GM19452 (cell line): Measurements from ENCODE around the gene CD70.
A peak's percentile ranks its signal among the peaks of the same experiment; 100 is the strongest.
"Not testable (repeated sequence)": the region's sequence is repeated elsewhere in the genome, so short reads cannot be mapped to it uniquely, and the experiment has no call there.

Experiments
- ATAC-seq: cut with Tn5 transposase; IDR thresholded peaks from one replicate; pipeline ENCODE4 v1.9.1; 2021; ENCODE audit not compliant: unreplicated experiment

Gene CD70, protein sequence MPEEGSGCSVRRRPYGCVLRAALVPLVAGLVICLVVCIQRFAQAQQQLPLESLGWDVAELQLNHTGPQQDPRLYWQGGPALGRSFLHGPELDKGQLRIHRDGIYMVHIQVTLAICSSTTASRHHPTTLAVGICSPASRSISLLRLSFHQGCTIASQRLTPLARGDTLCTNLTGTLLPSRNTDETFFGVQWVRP

DNA sequence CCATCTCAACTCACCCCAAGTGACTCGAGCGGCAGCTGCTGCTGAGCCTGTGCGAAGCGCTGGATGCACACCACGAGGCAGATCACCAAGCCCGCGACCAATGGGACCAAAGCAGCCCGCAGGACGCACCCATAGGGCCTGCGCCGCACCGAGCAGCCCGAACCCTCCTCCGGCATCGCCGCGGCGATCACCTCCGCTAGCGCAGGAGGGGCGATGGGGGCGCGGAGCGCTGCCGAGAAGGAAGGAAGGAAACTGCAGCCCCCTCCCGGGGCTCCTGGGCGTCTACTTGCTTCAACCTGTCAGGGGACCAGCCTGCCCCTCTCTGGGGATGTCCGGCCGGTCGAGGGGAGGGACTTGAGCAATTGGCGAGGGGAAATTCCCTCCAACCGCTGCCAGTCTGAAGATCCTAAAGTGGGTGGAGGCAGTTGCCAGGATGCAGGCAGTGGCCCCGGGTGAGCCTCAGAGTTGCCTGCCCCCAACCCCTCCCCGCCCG lies at the start of gene CD70:
TSS of gene CD70 (minus strand) at position 324 of the 493 bp plus-strand sequence. CDS start at position 176, 148 bp downstream.
- ATAC-seq = peak; percentile 52

DNA sequence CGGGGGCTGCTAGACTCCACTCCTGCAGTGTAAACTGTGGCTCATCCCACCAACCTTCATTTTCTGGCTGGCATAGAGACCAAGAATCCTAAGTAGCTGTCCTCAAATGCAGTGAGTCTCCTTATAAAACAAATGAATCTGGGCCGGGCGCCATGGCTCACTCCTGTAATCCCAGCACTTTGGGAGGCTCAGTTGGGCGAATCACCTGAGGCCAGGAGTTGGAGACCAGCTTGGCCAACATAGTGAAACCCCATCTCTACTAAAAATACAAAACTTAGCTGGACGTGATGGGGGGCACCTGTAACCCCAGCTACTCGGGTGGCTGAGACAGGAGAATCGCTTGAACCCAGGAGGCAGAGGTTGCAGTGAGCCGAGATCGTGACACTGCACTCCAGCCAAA lies 49.4 kb upstream of the CD70 start:
- ATAC-seq = not testable (repeated sequence)

DNA sequence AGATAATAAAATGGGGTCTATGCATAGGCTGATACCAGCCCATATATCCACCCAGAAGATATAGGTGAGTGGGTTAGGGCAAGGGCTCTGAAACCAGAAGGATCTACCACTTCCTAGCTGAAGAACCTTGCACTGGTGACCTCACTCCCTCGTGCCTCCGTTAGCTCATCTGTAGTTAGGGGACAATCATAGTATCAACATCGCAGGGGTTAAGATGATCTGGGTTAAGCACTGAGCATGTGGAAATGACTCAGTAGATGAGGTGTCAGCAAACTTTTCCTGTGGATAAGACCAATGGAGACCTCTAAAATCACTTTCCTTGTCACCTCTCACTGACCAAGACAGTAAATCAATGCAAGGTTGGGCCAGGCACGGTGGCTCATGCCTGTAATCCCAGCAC lies 48.5 kb upstream of the CD70 start:
- no peak for ATAC-seq

DNA sequence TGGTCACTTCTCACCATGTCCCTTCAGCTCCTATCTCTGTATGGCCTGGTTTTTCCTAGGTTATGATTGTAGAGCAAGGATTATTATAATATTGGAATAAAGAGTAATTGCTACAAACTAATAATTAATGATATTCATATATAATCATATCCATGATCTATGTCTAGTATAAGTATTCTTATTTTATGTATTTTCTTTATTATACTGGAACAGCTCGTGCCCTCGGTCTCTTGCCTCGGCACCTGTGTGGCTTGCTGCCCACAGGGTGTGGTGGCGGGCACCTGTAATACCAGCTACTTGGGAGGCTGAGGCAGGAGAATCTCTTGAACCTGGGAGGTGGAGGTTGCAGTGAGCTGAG lies 42.5 kb upstream of the CD70 start:
- ATAC-seq = not testable (repeated sequence)

DNA sequence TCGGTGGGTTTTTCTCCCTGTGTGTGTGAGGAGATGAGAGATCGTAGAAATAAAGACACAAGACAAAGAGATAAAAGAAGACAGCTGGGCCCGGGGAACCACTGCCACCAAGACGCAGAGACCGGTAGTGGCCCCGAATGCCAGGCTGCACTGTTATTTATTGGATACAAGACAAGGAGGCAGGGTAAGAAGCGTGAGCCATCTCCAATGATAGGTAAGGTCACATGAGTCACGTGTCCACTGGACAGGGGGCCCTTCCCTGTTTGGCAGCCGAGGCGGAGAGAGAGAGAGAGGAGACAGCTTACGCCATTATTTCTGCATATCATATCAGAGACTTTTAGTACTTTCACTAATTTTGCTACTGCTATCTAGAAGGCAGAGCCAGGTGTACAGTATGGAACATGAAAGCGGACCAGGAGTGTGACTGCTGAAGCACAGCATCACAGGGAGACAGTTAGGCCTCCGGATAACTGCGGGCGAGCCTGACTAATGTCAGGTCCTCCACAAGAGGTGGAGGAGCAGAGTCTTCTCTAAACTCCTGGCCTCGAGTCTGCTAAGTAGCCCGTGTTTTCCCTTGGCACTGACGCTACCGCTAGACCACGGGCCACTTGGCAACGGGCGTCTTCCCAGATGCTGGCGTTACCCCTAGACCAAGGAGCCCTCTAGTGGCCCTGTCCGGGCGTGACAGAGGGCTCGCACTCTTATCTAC lies 42.0 kb upstream of the CD70 start:
- not testable (repeated sequence) for ATAC-seq

DNA sequence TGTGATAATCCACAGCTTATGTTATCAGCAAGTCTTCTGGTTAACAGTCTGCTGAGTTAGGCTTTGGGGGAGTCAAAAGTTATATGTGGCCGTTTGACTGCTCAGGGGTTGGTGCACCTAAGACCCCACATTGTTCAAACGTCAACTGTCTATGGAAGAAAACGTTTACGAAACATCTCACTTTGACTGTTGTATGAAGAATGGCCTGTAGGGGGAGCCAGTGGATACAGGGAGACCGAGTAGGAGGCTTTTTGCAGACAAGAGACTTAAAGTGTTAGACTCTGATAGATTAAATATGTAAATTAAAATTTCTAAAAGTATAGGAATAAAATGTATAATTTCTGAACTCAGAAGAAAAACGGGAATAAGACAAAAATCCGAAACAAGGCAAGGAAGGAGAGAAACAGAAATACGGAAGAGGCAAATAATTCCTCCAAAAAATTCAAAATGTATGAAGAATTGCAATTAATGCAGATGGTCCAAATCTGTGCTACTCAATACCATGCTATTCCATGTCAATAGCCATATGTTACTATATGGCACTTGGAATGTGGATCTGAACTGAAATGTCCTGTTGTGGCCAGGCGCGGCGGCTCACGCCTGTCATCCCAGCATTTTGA lies 41.2 kb upstream of the CD70 start:
- no peak for ATAC-seq

DNA sequence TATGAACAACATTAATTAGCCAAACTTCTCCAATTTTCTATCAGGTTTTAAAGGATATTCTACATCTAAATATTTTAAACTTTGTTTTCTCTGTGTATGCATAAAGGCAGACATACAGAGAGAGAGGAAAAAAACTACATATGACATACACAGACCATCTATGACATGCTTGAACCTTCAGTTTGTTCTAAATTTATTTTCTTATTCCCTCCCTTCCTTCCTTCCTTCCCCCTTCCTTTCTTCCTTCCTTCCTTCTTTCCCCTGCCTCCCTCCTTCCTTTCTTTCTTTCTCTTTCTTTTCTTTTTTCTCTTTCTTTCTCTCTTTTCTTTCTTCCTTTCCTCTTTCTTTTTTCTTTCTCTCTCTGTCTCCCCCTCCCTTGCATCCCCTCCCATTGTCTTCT lies 35.8 kb upstream of the CD70 start:
- ATAC-seq = no peak

DNA sequence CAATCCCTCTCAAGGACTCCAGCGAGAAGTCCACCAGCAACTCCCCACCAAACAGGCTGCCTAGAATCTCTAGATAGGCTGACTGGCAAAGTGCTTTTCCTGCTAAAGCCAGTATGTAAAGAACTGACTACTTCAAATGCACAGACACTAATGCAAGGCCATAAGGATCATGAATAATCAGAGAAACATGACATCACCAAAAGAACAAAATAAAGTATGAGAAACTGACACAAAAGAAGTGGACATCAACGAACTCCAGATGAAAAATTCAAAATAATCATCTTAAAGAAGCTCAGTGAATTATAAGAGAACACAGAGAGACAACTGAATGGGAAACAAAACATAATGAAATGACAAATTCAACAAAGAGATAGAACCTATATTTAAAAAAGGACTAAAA lies 26.4 kb upstream of the CD70 start:
- ATAC-seq = no peak

DNA sequence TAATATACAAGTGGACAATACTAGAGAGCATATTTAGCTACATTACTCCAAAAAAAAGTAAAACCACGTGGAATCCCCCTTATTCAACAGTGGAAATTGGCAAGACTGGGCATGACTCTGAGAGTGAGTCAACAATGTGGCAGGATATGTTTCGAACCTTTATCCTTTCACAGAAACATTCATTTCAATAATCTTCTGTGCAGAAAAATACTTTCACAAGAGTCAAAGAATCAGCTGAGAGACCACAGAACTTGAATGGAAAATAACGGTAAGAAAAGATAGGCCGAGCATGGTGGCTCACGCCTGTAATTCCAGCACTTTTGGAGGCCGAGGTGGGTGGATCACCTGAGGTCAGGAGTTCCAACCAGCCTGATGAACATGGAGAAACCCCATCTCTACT lies 25.1 kb upstream of the CD70 start:
- no peak for ATAC-seq

DNA sequence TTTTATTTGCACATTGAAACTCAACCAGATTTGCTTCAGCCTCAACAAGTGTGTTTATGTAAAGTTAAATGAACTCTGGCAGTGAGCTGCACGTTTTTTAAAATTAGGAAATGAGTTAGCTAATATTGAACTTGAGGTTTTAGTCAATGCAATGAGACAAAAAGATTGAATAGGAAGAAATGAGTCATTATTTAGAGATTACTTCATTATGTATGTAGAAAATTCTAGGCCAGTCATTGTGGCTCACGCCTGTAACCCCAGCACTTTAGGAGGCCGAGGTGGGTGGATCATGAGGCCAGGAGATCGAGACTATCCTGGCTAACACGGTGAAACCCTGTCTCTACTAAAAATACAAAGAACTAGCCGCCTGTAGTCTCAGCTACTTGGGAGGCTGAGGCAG lies 22.8 kb upstream of the CD70 start:
- no peak for ATAC-seq

DNA sequence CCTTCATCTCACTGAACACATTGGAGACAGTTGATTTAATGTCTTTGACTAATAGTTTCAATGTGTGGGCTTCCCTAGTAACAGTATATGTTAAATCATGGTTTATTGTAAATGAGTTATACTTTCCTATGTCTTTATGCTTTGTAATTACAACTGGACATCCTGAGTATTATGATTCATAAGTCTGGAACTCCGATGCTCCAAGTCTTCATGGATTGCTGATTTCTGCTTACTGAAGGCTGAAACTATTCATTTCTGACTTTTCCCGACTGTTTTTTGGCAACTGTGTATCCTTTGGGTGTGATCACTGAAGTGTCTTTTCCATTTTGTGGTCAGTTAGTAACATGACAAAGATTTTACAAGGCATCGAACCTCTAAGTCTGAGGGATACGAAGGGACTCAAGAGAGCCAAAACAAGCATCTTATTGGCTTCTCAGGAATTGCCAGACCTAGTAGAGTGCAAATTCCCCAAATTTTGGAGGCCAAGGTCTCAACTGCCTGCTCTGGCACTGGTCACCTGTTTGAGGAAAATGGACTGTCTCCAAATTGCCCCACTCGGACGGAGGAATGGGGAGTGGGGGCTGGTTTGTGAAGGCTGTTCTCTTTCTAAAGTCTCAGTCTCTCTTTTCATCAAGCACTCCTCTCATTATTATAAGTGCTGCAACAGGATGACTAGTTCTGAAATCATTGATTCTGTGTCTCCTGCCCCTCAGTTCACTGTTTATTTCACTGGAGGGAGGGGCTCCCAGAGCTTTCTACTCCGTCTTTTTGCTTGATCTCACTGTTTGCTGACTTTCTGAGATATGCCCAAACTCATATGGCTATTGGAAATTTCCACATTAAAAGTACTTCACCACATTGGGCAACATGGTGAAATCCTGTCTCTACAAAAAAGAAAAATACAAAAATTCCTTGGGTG lies 20.2 kb upstream of the CD70 start:
- no peak for ATAC-seq

DNA sequence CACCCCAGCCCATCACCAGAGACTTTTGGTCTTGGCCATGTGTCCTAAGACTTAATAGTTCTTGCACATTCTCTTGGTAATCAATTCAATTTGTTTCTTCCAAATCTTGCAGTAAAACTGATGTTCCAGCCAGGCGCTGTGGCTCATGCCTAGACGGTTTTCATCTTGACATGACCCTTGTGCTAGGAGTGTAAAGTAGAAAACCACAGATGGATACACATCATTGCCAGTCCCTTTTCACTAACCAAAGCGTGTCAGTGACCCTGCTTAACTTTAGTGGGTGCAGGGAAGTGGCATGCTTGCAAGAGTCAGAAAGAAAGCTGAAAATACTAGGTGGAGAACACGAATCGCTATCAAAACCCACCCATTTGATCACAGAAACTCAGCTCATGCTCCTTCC lies 18.0 kb upstream of the CD70 start:
- no peak for ATAC-seq

DNA sequence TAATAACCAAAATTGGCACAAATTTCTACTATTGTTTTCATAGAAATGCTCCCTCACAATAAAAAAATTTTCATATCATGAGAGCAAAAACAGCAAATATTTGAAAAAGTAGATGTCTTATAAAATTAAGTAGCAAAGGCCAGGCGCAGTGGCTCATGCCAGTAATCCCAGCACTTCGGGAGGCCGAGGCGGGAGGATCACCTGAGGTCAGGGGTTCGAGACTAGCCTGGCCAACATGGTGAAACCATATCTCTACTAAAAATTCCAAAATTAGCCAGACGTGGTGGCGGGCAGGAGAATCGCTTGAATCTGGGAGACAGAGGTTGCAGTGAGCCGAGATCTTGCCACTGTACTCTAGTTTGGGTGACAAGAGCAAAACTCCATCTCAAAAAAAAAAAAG lies 17.2 kb upstream of the CD70 start:
- ATAC-seq = not testable (repeated sequence)

DNA sequence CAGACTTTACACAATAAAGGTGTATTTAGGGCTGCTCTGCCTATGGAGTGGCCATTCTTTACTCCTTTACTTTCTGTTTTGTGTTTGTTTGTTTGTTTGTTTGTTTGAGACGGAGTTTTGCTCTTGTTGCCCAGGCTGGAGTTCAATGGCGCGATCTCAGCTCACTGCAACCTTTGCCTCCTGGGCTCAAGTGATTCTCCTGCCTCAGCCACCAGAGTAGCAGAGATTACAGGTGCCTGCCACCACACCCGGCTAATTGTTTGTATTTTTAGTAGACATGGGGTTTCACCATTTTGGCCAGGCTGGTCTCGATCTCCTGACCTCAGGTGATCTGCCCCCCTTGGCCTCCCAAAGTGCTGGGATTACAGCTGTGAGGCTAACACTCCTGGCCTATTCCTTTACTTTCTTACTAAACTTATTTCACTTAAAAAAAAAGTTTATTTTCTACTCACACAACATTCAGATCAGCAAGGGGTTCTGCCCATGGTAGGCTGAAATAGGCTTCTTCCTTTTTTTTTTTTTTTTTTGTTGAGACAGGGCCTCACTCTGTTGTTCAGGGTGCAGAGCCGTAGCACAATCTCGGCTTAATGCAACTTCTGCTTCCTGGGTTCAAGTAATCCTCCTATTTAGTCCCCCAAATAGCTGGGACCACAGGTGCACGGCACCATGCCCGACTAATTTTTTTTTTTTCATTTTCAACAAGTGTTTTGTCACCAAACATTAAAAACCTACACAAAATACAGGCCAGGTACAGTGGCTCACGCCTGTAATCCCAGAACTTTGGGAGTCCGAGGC lies 15.5 kb upstream of the CD70 start:
- ATAC-seq = not testable (repeated sequence)

DNA sequence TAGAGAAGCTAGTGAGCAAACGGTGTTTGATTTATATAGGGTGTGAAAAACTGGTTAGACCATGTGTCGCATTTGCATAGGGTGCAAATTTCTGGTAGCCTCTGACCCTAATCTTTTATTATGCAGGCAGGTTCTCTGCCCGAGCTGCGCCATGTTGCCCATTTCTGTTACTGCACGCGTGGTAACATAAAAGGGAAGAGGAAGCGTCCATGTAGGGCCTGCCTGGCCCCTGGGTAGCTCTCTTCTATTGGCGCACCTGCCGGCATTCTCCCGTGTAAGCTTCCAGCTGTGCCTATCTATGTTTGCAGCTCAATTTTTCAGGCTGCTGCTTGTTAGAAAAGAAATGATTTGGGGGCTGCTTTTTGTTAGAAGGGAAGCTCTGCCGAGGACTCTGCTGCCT lies 14.0 kb upstream of the CD70 start:
- no peak for ATAC-seq

DNA sequence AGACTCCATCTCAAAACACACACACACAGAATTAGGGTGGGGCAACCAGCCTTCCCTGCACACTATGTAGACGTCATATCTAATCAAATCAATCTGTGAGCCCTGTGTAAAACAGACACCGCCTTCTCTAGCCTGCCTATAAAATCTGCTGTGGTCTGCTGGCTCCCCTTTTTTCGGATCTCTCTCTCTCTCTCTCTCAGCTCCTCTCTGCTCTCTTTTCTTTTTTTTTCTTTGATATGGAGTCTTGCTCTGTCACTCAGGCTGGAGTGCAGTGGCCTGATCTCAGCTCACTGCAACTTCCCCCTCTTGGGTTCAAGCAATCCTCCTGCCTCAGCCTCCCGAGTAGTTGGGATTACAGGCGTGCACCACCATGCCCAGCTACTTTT lies 11.8 kb upstream of the CD70 start:
- no peak for ATAC-seq

DNA sequence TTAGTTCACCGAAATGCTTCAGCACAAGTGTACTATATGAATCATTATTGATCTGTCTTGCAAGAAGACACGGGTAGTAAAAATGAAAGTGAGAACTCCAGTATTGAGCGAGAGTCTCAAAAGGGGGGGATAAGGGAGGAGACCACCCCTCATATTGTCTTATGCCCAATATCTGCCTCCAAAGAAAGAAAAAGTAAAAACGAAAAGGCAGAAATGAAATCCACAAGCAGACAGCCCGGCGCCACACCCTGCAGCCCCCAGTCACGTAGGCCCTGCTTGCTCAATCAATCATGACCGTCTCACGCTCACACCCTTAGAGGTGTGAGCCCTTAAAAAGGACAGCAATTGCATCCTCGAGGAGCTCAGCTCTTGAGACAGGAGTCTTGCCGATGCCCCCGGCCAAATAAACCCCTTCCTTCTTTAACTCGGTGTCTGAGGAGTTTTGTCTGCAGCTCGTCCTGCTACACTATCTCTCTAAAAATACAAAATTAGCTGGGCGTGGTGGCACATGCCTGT lies 10.6 kb upstream of the CD70 start:
- ATAC-seq = peak; percentile 87

DNA sequence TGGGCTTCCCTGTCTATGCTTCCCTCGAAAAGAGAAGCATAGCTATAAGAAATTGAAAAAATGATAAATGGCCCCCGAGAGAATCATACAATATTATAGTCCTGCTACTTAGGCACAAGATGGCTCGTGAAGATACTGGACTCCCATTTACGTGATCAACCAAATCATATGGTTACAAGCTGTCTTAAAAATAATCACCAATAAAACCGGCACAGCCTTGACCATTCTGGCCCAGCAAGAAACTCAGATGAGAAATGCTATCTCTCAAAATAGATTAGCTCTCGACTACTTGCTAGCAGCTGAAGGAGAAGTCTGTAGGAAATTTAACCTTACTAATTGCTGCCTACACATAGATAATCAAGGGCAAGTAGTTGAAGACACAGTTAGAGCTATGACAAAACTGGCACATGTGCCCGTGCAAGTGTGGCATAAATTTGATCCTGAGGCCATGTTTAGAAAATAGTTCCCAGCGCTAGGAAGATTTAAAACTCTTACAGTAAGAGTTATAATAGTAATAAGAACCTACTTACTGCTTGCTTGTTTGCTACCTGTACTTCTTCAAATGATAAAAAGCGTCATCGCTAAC lies 10.1 kb upstream of the CD70 start:
- ATAC-seq = not testable (repeated sequence)

DNA sequence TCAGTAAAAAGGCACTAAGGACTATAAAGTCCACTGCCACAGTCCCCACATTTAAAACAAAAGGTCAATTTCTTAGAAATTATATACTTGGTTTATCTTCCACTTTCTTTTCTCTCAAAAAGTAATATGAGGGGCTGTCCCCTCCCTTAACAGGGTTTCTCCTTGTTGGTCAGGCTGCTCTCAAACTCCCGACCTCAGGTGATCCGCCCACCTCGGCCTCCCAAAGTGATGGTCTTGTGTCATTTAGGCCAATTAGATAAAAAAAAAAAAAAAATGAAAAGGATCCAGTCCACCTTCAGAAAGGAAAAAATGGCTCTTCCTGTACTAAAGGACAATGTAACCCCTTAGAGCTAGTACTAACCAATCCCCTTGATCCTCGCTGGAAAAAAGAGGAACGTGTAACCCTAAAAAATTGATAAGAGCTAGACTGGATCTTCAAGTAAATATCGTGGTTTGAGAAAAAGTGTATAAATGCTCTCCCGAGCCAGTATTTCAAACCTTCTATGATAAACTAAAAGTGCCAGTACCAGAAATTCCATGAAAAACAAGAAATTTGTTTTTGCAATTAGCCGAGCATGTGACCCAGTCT lies 9.0 kb upstream of the CD70 start:
- ATAC-seq = no peak
